Thymus (tissue), 11 donors: ENCODE data around the gene IL25. TPM values are rescaled to one million over a fixed set of nuclear protein-coding genes. Genes with fewer than 3 reads are reported as not detected.

Source experiments
- DNase-seq, 9 donors: peaks; one replicate each; pipeline ENCODE4 v3.0.0-alpha.2; 2013; ENCODE audit warnings: low spot score in 9 of 9, low read depth in 6 of 9, missing footprints in 1 of 9
- H3K27ac ChIP-seq, 2 donors: one replicate each; pipeline ENCODE4 v1.5.1; 2013; ENCODE audit warnings: control low read depth in 1 of 2, low read depth in 1 of 2, low read length in 1 of 2, mild to moderate bottlenecking in 1 of 2, moderate library complexity in 1 of 2
- H3K27me3 ChIP-seq, 2 donors: one replicate each; pipeline ENCODE4 v1.5.1; 2013; ENCODE audit warnings: low read length in 1 of 2; ENCODE audit not compliant: control insufficient read depth in 2 of 2, insufficient read depth in 1 of 2
- H3K36me3 ChIP-seq, 2 donors: one replicate each; pipeline ENCODE4 v1.5.1; 2013; ENCODE audit warnings: low read length in 1 of 2, mild to moderate bottlenecking in 1 of 2, moderate library complexity in 1 of 2; ENCODE audit not compliant: control insufficient read depth in 2 of 2, insufficient read depth in 2 of 2
- H3K4me1 ChIP-seq, 2 donors: one replicate each; pipeline ENCODE4 v1.5.1; 2013; ENCODE audit warnings: low read length in 2 of 2; ENCODE audit not compliant: control insufficient read depth in 2 of 2, insufficient read depth in 2 of 2
- H3K4me3 ChIP-seq, 2 donors: one replicate each; pipeline ENCODE4 v1.5.1; 2013; ENCODE audit warnings: low read length in 2 of 2, control low read depth in 1 of 2, mild to moderate bottlenecking in 1 of 2
- H3K9me3 ChIP-seq, 2 donors: one replicate each; pipeline ENCODE4 v1.5.1; 2013; ENCODE audit warnings: low read length in 1 of 2, mild to moderate bottlenecking in 1 of 2; ENCODE audit not compliant: control insufficient read depth in 2 of 2, insufficient read depth in 1 of 2
- WGBS: extraction: QIAGEN DNeasy Blood & Tissue Kit; methylation state at CpG from one replicate; pipeline ENCODE4 v1.1.7; 2013; 5-methylcytosine and 5-hydroxymethylcytosine counted together
- polyA plus RNA-seq: library from polyadenylated mRNA; stranded (reverse); fragments of 200-250 nt; gene quantifications from one replicate; pipeline ENCODE4 v1.2.3, GENCODE V29; 2013
- total RNA-seq: library from RNA; stranded (reverse); fragments of 120-200 nt; gene quantifications from one replicate; pipeline ENCODE4 v1.2.4, GENCODE V29; 2013
- donor health status: healthy.

Gene IL25
- total and polyA plus RNA-seq, 2 donors: 0.07 TPM; not detected in 1

DNA sequence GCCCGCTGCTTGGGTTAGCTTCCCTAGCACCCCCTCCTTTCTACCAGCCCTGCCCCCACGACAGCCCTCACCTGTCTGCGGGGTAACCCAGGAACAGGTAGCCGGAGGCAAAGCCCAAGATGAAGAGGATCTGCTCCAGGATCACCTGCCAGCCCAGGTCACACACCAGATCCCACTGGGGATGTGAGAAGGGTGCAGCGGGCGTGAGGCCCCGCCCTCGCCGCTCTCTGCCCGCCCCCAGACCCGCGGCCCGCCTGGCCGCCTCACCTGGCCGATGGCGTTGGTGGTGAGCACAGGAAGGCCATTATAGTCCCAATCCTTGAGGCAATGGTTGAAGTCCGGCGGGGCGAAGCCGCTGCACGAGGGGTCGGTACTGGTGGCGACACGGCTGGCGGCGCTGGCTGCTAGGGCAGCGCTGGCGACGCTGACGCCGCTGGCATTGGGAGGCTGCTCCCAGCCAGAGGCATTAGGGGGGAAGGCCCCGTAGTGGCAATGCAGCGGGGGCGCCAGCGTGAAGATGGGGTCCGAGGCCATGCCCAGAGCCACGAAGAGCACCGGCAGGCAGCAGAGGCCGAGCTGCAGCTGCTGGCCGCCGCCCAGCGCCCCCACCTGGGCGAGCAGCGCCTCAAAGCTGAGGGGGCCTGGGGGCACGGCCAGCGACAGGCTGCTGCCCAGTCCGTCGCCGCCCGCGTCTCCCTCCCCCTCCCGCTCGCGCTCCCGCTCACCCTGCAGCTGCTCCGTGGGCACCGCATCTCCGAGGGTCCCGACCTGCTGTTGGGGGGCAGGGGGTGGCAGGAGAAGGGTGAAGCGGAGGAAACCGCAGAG, 20.7 kb upstream of the IL25 start:
- H3K4me1 ChIP-seq: peaks cover 0 to 4% of the 10 kb centered on the region in 2 donors
- peaks cover 0 to 1% of the 10 kb centered on the region in 2 donors for H3K9me3 ChIP-seq
- H3K27me3 ChIP-seq: peaks cover 41 to 66% of the 10 kb centered on the region in 2 donors
- no peak overlapping the region for H3K27ac ChIP-seq
- 18% methylated on average over 61 of the region's 61 CpGs for WGBS
- H3K36me3 ChIP-seq: no peaks in the 10 kb centered on the region
- no peak for DNase-seq
- peak overlapping the region; percentile 29 to 51 for H3K4me3 ChIP-seq

GRCh38 chr14:23352506-23353432, 19.8 kb upstream of the IL25 start, which contains the start of gene SLC22A17:
SLC22A17 (minus strand) TSS chr14:23352887.
- Histone ChIP-seq H3K9me3 (peaks cover 0 to 1% of the 10 kb centered on the region in 2 donors), H3K36me3 (no peaks in the 10 kb centered on the region), H3K27me3 (peaks cover 41 to 72% of the 10 kb centered on the region in 2 donors), H3K4me1 (peaks cover 0 to 4% of the 10 kb centered on the region in 2 donors), H3K27ac (no peak within 1 kb of the TSS), H3K4me3 (peak within 1 kb of the TSS; percentile 29 to 51)
- 2% methylated on average over 42 of the region's 42 CpGs for WGBS
- DNase-seq: peak in 6 of 9 donors; percentile 9 to 48 (median 14)

GRCh38 chr14:23353433-23353780, 19.2 kb upstream of the IL25 start:
- WGBS: 87% methylated on average over 5 of the region's 5 CpGs
- H3K27ac ChIP-seq: no peak overlapping the region

DNA sequence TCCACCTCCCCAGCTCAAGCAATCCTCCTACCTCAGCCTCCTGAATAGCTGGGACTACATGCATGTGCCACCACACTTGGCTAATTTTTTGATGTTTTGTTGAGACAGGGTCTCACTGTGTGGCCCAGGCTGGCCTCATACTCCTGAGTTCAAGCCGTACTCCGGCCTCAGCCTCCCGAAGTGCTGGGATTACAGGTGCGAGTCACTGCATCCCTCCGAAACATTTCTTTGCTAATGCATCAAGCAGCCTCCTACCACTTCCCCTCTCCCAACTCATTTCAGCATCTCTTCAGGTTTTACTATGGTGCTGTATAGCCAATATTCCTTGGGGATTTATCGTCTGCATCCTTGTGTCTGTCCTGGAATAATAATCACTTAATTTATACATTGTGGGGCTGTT, 17.6 kb upstream of the IL25 start:
- H3K27me3 ChIP-seq: peaks cover 41 to 75% of the 10 kb centered on the region in 2 donors
- no peak for DNase-seq
- H3K27ac ChIP-seq: no peak overlapping the region
- H3K4me3 ChIP-seq: no peak overlapping the region
- H3K36me3 ChIP-seq: no peaks in the 10 kb centered on the region
- H3K9me3 ChIP-seq: peaks cover 0 to 1% of the 10 kb centered on the region in 2 donors
- H3K4me1 ChIP-seq: peaks cover 0 to 4% of the 10 kb centered on the region in 2 donors
- 87% methylated on average over 6 of the region's 6 CpGs for WGBS

More at GRCh38 chr14:23353433-23353780, 19.2 kb upstream of the IL25 start:
- Histone ChIP-seq H3K4me3 (no peak overlapping the region), H3K27me3 (peaks cover 41 to 72% of the 10 kb centered on the region in 2 donors), H3K36me3 (no peaks in the 10 kb centered on the region), H3K4me1 (peaks cover 0 to 4% of the 10 kb centered on the region in 2 donors), H3K9me3 (peaks cover 0 to 1% of the 10 kb centered on the region in 2 donors)
- no peak for DNase-seq

DNA sequence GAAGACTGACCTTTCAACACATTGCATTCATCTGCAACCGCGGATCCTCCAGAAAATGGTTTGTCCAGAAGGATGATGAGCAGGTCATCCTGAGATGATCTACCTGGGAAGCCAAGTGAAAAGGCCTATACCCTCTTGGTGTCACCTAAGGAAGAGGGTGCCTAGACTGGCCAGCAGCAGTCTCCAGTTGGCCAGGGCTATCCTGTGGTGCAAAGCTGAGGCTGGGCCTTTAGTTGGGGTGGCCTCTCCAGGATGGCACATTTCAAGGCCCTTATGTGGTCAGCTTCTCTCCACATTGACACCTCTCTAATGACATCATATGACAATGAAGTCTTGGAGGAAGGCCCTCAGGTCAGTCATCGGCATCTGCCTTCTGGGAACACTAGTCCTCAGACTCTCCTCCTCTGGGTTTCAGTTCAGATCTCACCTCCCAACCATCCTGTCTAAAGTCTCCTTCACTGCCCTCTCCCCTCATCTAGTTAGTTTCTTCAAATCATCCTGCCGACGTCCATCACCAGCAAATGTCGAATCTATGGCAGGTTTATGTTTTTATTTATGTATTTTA, 16.7 kb upstream of the IL25 start:
- Histone ChIP-seq H3K9me3 (peaks cover 0 to 1% of the 10 kb centered on the region in 2 donors), H3K4me1 (peaks cover 0 to 4% of the 10 kb centered on the region in 2 donors), H3K27me3 (peaks cover 38 to 71% of the 10 kb centered on the region in 2 donors), H3K4me3 (no peak overlapping the region), H3K27ac (no peak overlapping the region), H3K36me3 (no peaks in the 10 kb centered on the region)
- 94% methylated on average over 6 of the region's 6 CpGs for whole genome bisulfite sequencing
- DNase-seq: no peak

GRCh38 chr14:23356662-23357061, 15.9 kb upstream of the IL25 start:
- Histone ChIP-seq H3K36me3 (no peaks in the 10 kb centered on the region), H3K9me3 (peaks cover 0 to 1% of the 10 kb centered on the region in 2 donors), H3K27me3 (peaks cover 30 to 66% of the 10 kb centered on the region in 2 donors), H3K4me1 (peaks cover 0 to 3% of the 10 kb centered on the region in 2 donors), H3K4me3 (no peak overlapping the region), H3K27ac (no peak overlapping the region)
- 95% methylated on average over 4 of the region's 4 CpGs for WGBS
- no peak for DNase-seq

DNA sequence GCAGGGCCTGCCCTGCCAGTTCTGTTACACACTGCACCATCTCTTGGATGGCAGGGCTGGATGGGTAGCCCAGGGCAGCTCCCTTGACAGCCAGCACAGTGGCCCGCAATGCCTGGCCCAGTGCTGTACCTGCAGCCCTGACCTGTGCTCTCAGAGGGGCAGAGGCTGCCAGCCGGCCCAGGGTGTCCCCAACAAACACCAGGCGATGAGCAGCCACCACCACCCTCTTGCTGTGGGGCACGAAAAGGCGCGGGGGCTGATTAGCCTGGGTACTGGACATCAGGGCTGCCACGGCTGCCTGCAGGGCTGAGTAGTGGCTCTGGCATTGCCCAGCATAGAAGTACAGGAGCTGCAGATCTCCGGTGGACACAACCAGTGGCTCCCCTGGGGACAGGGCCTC, 15.3 kb upstream of the IL25 start:
- 96% methylated on average over 8 of the region's 8 CpGs for WGBS

GRCh38 chr14:23358042-23358441, 14.6 kb upstream of the IL25 start:
- 95% methylated on average over 3 of the region's 3 CpGs for WGBS
- no peaks in the 10 kb centered on the region for H3K36me3 ChIP-seq

More for the DNA sequence above, 15.3 kb upstream of the IL25 start:
- Histone ChIP-seq H3K9me3 (no peaks in the 10 kb centered on the region), H3K27ac (no peak overlapping the region), H3K27me3 (peaks cover 25 to 65% of the 10 kb centered on the region in 2 donors), H3K4me1 (no peaks in the 10 kb centered on the region), H3K4me3 (no peak overlapping the region), H3K36me3 (no peaks in the 10 kb centered on the region)
- no peak for DNase-seq

More at GRCh38 chr14:23358042-23358441, 14.6 kb upstream of the IL25 start:
- H3K27me3 ChIP-seq: peaks cover 18 to 60% of the 10 kb centered on the region in 2 donors
- no peak overlapping the region for H3K4me3 ChIP-seq
- H3K4me1 ChIP-seq: no peaks in the 10 kb centered on the region
- H3K27ac ChIP-seq: no peak overlapping the region
- DNase-seq: no peak
- no peaks in the 10 kb centered on the region for H3K9me3 ChIP-seq
